Endothelial cell (in vitro differentiated cells): ENCODE measurements around the gene ZNF618. TPM values are rescaled to one million over a fixed set of nuclear protein-coding genes. Genes with fewer than 3 reads are reported as not detected.
A peak's percentile ranks its signal among the peaks of the same experiment; 100 is the strongest.

Source experiments
- DNase-seq: peaks from one replicate; pipeline ENCODE4 v3.0.0; 2021; ENCODE audit warnings: low spot score
- H3K27ac Mint-ChIP-seq: one replicate; pipeline ENCODE4 v1.8.0; 2021; ENCODE audit warnings: mixed read lengths, inconsistent platforms; ENCODE audit not compliant: unreplicated experiment
- H3K27me3 Mint-ChIP-seq: one replicate; pipeline ENCODE4 v1.8.0; 2021; ENCODE audit warnings: mild to moderate bottlenecking, moderate library complexity, mixed read lengths, inconsistent platforms; ENCODE audit not compliant: unreplicated experiment
- H3K36me3 Mint-ChIP-seq: one replicate; pipeline ENCODE4 v1.8.0; 2021; ENCODE audit warnings: mild to moderate bottlenecking, low read depth, mixed read lengths, inconsistent platforms; ENCODE audit not compliant: unreplicated experiment
- H3K4me1 Mint-ChIP-seq: one replicate; pipeline ENCODE4 v1.8.0; 2021; ENCODE audit warnings: mild to moderate bottlenecking, mixed read lengths, inconsistent platforms; ENCODE audit not compliant: unreplicated experiment
- H3K4me3 Mint-ChIP-seq: one replicate; pipeline ENCODE4 v1.8.0; 2021; ENCODE audit warnings: mild to moderate bottlenecking, mixed read lengths, inconsistent platforms; ENCODE audit not compliant: unreplicated experiment
- H3K9me3 Mint-ChIP-seq: one replicate; pipeline ENCODE4 v1.8.0; 2021; ENCODE audit warnings: mixed read lengths, inconsistent platforms; ENCODE audit not compliant: unreplicated experiment
- CTCF ChIP-seq: fragments of 200-600 bp; sonication (generic); IDR thresholded peaks from one replicate; pipeline ENCODE4 v1.5.0; 2021; ENCODE audit warnings: antibody characterized with exemption; ENCODE audit not compliant: unreplicated experiment
- total RNA-seq: library from RNA; stranded (reverse); fragmentation: NEBNext Ultra II Directional; extraction: Animal tissue kit (Norgen Biotek cat#: 25700); gene quantifications from one replicate; pipeline ENCODE4 v1.2.1, GENCODE V29; 2021; ENCODE audit not compliant: unreplicated experiment

Gene ZNF618
- total RNA-seq, 1 donor from 2014 or later: 35.0 TPM

DNA sequence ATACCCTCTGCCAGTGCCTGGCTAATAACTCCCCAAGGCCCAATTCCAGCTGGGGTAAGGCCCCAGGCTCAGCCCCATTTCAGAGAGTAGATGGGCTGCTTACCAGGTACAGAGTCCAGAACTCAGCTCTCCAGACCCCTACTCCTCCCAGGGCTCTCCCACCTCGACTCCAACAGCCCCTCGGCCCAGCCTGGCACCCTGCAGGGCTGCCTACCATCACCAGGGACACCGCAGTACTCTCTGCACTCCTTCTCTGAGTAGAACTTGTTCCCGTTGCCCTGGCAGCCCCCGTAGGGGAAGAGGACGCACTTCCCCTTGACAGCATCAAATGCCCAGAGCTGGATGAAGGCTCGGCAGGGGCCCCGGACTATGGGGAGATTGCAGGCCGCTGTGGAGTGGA is 184.6 kb downstream of the ZNF618 start:
- Mint-ChIP-seq H3K27ac (no peak overlapping the region), H3K36me3 (peaks cover 4% of the 10 kb centered on the region), H3K27me3 (peaks cover 7% of the 10 kb centered on the region), H3K9me3 (no peaks in the 10 kb centered on the region), H3K4me1 (peaks cover 5% of the 10 kb centered on the region), H3K4me3 (no peak overlapping the region)
- TF ChIP-seq CTCF: no peak
- DNase-seq: no peak

DNA sequence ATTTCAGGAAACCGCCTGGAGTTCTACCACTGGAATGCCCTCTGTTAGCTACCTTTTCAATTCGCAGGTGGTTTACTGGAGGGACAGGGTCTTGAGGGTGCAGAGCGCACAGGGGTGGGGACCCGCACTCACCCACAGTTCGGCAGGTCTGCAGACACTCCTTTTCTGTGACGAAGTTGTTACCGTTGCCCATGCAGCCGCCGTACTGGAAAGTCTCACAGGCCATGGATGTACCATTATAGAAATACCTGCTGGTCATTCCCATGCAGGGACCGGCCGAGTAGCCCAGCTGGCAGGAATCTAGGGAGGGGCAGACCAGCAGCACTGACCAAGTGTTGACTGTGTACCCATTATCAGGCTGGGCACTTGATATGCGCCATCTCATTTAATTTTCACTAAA is 185.2 kb downstream of the ZNF618 start:
- Mint-ChIP-seq H3K27me3 (peaks cover 6% of the 10 kb centered on the region), H3K4me1 (peaks cover 5% of the 10 kb centered on the region), H3K9me3 (no peaks in the 10 kb centered on the region), H3K4me3 (no peak overlapping the region), H3K27ac (peak overlapping the region; percentile 13), H3K36me3 (peaks cover 4% of the 10 kb centered on the region)
- DNase-seq: no peak
- no peak for TF ChIP-seq CTCF

- TF ChIP-seq CTCF: no peak
- H3K4me3 Mint-ChIP-seq: no peak overlapping the region
- peaks cover 6% of the 10 kb centered on the region for H3K27me3 Mint-ChIP-seq
- H3K36me3 Mint-ChIP-seq: peaks cover 1% of the 10 kb centered on the region
- DNase-seq: no peak
- H3K9me3 Mint-ChIP-seq: no peaks in the 10 kb centered on the region
- peaks cover 5% of the 10 kb centered on the region for H3K4me1 Mint-ChIP-seq
- peak overlapping the region; percentile 13 for H3K27ac Mint-ChIP-seq
Measured at GRCh38 chr9:114061830-114062474, 185.8 kb downstream of the ZNF618 start.

- no peak for TF ChIP-seq CTCF
- DNase-seq: no peak
- Mint-ChIP-seq H3K36me3 (no peaks in the 10 kb centered on the region), H3K9me3 (no peaks in the 10 kb centered on the region), H3K27ac (no peak overlapping the region), H3K4me1 (no peaks in the 10 kb centered on the region), H3K27me3 (peaks cover 4% of the 10 kb centered on the region), H3K4me3 (no peak overlapping the region)
Measured at GRCh38 chr9:114065304-114065703, 189.2 kb downstream of the ZNF618 start.

DNA sequence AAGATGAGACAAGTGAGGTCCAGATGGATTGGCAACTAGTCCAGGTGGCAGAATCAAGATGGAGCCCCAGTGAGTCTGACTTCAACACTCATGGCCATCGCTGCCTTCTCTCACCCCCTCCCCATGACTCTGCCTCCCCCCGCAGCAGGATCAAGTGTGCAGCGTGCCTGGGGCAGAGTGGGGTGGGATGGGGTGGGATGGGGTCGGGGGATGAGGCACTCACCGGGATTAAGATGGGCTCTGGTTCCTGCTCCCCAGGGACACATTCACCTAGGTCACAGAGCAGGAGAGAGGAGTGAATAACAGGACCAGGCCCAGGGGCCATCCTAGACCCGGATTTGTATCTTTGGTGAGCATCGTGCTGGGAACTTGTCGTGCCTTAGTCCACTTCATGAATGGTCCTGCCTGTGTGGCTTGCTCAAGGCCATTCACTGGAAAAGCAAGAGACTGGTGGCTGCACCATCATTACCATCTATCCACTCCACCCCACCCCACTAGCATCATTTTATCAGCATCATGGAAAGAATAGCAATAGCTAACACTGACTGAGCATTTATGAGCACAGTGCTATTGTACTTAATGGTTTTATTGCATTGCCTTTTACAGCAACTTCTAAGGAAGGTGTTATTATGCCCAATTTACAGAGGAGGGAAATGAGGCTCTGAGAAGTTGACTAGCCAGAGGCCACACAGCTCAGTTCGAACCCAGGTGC is 193.5 kb downstream of the ZNF618 start:
- H3K4me3 Mint-ChIP-seq: no peak overlapping the region
- H3K27me3 Mint-ChIP-seq: peaks cover 5% of the 10 kb centered on the region
- no peaks in the 10 kb centered on the region for H3K4me1 Mint-ChIP-seq
- no peaks in the 10 kb centered on the region for H3K36me3 Mint-ChIP-seq
- DNase-seq: no peak
- H3K9me3 Mint-ChIP-seq: no peaks in the 10 kb centered on the region
- peak overlapping the region; percentile 63 for H3K27ac Mint-ChIP-seq
- TF ChIP-seq CTCF: no peak
